Breast epithelium (tissue), 4 donors: ENCODE results near the gene DOCK9. TPM values are rescaled to one million over a fixed set of nuclear protein-coding genes. Genes with fewer than 3 reads are reported as not detected.

Source experiments
- DNase-seq, 2 donors: peaks; one replicate each; pipeline ENCODE4 v3.0.0-alpha.2; 2019; ENCODE audit warnings: low spot score in 2 of 2
- H3K27ac ChIP-seq, 2 donors: fragments of 200-600 bp; sonication (generic) in 1 of 2; one replicate each; pipeline ENCODE4 v1.5.1; 2016 to 2019; ENCODE audit warnings: mild to moderate bottlenecking in 1 of 2
- H3K27me3 ChIP-seq, 2 donors: fragments of 200-600 bp; sonication (generic) in 1 of 2; one replicate each; pipeline versions ENCODE4 v1.5.1 to v1.6.0; 2017 to 2019; ENCODE audit warnings: control low read depth in 1 of 2, mild to moderate bottlenecking in 1 of 2
- H3K36me3 ChIP-seq: fragments of 200-600 bp; one replicate; pipeline ENCODE4 v1.5.1; 2019
- H3K4me1 ChIP-seq, 2 donors: fragments of 200-600 bp; sonication (generic); one replicate each; pipeline ENCODE4 v1.5.1; 2016 to 2019; ENCODE audit warnings: control low read depth in 1 of 2
- H3K4me3 ChIP-seq, 3 donors: fragments of 200-600 bp; sonication (generic); 1 replicate in 2 of 3; 2 replicates in 1 of 3; pipeline ENCODE4 v1.5.1; 2016 to 2019; ENCODE audit warnings: mild to moderate bottlenecking in 3 of 3, moderate library complexity in 2 of 3
- H3K9me3 ChIP-seq, 2 donors: fragments of 200-600 bp; sonication (generic) in 1 of 2; one replicate each; pipeline ENCODE4 v1.5.1; 2016 to 2019; ENCODE audit warnings: control low read depth in 1 of 2
- POLR2A ChIP-seq: fragments of 450-650 bp; IDR thresholded peaks from one replicate; pipeline ENCODE4 v1.6.1; 2016; ENCODE audit warnings: antibody characterized with exemption, mild to moderate bottlenecking, moderate library complexity
- POLR2AphosphoS5 ChIP-seq, 3 donors: sonication (generic); formaldehyde crosslinking; IDR thresholded peaks; one replicate each; pipeline ENCODE4 v1.6.1; 2017; ENCODE audit warnings: antibody characterized with exemption in 3 of 3
- intact Hi-C: fragments of 100-400 bp; cut with DNase I; formaldehyde crosslinking; loops from one replicate; pipeline ENCODE4 v1.15.1; 2023; ENCODE audit warnings: low total_unique reads
- total RNA-seq, 3 donors: library from RNA; depleted of rRNA; stranded (reverse); fragments of >200 nt; gene quantifications; one replicate each; pipeline ENCODE4 v1.1.0, GENCODE V29; 2016
- TF ChIP-seq, protein P1 (sequence below), 3 donors: fragments of 450-650 bp; IDR thresholded peaks; one replicate each; pipeline ENCODE4 v1.5.1; 2016 to 2017; ENCODE audit warnings: antibody characterized with exemption in 3 of 3, mild to moderate bottlenecking in 3 of 3, moderate library complexity in 3 of 3

Gene DOCK9
- total RNA-seq, 3 donors from 2014 or later, result 85.5 to 155 (median 92.2) TPM

DNA sequence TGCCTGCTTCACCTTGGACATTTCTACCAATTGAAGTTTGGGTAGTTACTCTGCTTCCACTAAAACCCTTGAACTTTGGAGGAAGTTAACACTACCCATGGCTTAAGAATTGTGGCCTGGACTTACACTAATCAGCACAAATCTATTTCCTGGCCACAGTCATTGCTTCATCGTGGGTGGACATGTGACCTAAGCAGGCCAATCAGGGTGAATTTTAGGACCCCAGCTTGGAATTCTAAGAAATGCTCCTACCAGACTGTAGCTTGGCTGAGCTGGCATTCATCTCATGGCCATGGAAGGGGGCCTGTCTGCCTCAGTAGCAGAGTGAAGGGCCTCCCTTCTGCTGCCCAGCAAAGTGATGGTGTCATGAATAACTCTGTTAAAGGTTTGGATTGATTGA lies 167.1 kb downstream of the DOCK9 start:
- no peak for DNase-seq
- H3K4me3 ChIP-seq, result no peak overlapping the region
- no peaks in the 10 kb centered on the region for H3K9me3 ChIP-seq
- H3K27ac ChIP-seq, result no peak overlapping the region
- no peaks in the 10 kb centered on the region for H3K4me1 ChIP-seq
- no peaks in the 10 kb centered on the region for H3K36me3 ChIP-seq
- intact Hi-C loops, result no loop called here
- TF ChIP-seq, protein P1, sequence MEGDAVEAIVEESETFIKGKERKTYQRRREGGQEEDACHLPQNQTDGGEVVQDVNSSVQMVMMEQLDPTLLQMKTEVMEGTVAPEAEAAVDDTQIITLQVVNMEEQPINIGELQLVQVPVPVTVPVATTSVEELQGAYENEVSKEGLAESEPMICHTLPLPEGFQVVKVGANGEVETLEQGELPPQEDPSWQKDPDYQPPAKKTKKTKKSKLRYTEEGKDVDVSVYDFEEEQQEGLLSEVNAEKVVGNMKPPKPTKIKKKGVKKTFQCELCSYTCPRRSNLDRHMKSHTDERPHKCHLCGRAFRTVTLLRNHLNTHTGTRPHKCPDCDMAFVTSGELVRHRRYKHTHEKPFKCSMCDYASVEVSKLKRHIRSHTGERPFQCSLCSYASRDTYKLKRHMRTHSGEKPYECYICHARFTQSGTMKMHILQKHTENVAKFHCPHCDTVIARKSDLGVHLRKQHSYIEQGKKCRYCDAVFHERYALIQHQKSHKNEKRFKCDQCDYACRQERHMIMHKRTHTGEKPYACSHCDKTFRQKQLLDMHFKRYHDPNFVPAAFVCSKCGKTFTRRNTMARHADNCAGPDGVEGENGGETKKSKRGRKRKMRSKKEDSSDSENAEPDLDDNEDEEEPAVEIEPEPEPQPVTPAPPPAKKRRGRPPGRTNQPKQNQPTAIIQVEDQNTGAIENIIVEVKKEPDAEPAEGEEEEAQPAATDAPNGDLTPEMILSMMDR (IDR thresholded peaks at IDR 0.05), result no peak
- TF ChIP-seq POLR2AphosphoS5 (IDR thresholded peaks at IDR 0.05), result no peak
- no peak for TF ChIP-seq POLR2A
- no peaks in the 10 kb centered on the region for H3K27me3 ChIP-seq

DNA sequence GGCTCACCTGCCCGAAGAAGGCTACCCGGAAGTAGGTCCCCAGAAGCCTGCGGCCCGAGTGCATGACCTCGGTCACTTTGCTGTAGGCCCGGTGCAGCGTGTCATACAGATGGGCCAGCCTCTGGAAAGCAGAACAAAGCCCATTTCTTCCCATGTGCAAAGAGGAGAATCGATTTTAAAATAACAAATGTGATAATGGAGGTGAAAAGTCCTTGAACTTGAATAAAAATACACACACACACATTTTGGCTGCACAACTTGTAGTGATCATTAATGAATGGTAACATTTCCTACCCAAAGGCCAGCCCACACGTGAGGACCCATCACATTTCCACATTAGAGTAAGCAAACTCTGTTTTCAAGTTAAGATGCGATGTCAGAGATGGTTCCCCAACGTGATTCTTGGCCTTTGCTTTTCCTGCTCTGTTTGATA lies 168.5 kb downstream of the DOCK9 start:
- no peak for DNase-seq
- Histone ChIP-seq H3K4me1 (no peaks in the 10 kb centered on the region), H3K27ac (no peak overlapping the region), H3K9me3 (no peaks in the 10 kb centered on the region), H3K4me3 (no peak overlapping the region), H3K36me3 (no peaks in the 10 kb centered on the region), H3K27me3 (no peaks in the 10 kb centered on the region)
- TF ChIP-seq POLR2A (no peak), POLR2AphosphoS5 (IDR thresholded peaks at IDR 0.05) (no peak)
- TF ChIP-seq, protein P1 (IDR thresholded peaks at IDR 0.05), result no peak
- intact Hi-C loops, result no loop called here

DNA sequence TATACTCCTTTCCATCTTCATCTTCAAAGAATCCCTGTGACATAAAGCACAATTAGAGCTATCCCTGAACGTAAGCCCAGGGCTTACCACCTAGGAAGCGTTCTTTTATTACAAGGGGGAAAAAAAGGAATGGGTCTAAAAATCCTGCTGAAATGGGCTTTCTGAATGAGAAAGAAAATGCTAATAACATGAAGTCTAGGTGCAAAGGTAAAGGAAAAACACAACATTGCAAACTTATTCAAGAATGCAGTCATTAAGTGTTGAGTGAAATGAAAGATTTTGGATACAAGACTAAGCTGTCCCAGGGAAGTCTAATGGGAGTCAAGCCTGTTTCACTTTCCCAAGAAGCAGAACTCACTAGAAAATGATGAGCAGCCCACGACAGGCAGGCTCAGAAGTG lies 170.1 kb downstream of the DOCK9 start:
- no peaks in the 10 kb centered on the region for H3K36me3 ChIP-seq
- intact Hi-C loops, result no loop called here
- no peaks in the 10 kb centered on the region for H3K4me1 ChIP-seq
- H3K9me3 ChIP-seq, result no peaks in the 10 kb centered on the region
- no peak for DNase-seq
- TF ChIP-seq POLR2AphosphoS5 (IDR thresholded peaks at IDR 0.05) (no peak), POLR2A (no peak)
- TF ChIP-seq, protein P1 (IDR thresholded peaks at IDR 0.05), result no peak
- H3K4me3 ChIP-seq, result no peak overlapping the region
- H3K27me3 ChIP-seq, result no peaks in the 10 kb centered on the region
- no peak overlapping the region for H3K27ac ChIP-seq

GRCh38 chr13:98804336-98804855 lies 173.5 kb downstream of the DOCK9 start:
- Histone ChIP-seq H3K9me3 (no peaks in the 10 kb centered on the region), H3K4me3 (no peak overlapping the region), H3K4me1 (no peaks in the 10 kb centered on the region), H3K27ac (no peak overlapping the region), H3K36me3 (no peaks in the 10 kb centered on the region), H3K27me3 (no peaks in the 10 kb centered on the region)
- TF ChIP-seq POLR2A (no peak), POLR2AphosphoS5 (IDR thresholded peaks at IDR 0.05) (no peak)
- TF ChIP-seq, protein P1 (IDR thresholded peaks at IDR 0.05), result no peak
- no peak for DNase-seq
- intact Hi-C loops, result no loop called here

DNA sequence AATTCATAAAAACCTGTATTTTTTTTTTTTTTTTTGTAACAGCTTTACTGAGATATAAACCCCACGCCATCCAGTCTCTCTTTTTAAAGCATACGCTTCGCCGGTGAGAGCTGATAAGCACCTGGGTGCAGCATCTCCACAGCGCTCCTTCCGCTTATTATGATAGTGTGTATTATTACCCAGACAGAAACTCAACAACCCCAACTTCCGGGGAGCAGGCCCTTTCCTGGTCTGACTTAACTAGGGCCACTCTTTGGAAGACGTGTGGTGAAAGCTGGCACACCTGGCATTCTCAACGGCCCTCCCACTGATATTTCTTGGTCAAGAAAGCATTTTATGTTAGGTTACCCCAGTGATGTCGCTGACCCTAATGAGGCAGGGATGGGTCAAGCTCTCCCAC lies 173.9 kb downstream of the DOCK9 start:
- H3K27me3 ChIP-seq, result no peaks in the 10 kb centered on the region
- H3K9me3 ChIP-seq, result no peaks in the 10 kb centered on the region
- H3K27ac ChIP-seq, result no peak overlapping the region
- TF ChIP-seq, protein P1 (IDR thresholded peaks at IDR 0.05), result no peak
- TF ChIP-seq POLR2A, result no peak
- no peak for TF ChIP-seq POLR2AphosphoS5 (IDR thresholded peaks at IDR 0.05)
- no peaks in the 10 kb centered on the region for H3K36me3 ChIP-seq
- no peaks in the 10 kb centered on the region for H3K4me1 ChIP-seq
- DNase-seq, result no peak
- no peak overlapping the region for H3K4me3 ChIP-seq
- intact Hi-C loops, result no loop called here
